Stimulated activated CD8-positive, alpha-beta memory T cell treated with anti-CD3 and anti-CD28 coated beads, Interleukin-7, amount 100 ng/mL, for 24 hours (primary cell): ENCODE measurements around the gene FEV.
A peak's percentile ranks its signal among the peaks of the same experiment; 100 is the strongest.

ENCODE experiments used
- DNase-seq: peaks from one replicate; pipeline ENCODE4 v3.0.0-alpha.2; 2020; ENCODE audit warnings: low read depth

Gene FEV

DNA sequence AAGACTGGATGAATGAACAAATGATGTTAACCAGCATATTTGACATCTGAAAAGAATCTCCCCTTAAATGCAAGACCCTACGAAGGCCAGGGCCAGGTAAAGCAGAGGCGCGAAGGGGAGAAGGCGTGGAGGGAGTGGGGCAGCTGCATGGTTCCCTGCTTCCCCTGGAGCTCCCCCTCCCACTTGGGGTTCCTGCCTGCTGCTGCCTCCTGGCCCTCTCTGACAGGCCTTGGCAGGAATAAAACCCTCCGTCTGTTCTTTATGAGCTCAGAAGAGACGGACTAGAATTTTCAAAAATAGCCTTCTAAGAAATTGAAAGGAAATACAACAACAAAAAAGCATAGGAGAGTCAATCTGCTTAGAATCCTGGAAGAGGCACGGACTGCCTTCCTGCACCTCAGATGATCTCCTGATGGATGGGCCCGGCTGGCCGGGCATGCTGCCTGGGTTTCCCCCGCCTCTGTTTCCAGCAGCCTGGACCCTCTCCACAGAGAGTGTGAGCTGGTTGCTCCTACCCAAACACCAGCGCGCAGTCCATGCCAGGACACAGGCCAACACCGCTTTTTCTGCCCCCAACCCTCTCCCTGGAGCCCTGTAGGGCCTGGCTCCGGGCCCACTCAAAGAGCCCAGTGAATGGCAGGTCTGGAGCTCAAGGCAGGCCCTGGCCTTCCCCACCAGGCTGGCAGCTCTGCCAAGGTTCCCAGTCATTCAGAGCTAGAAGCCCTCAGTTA lies 32.4 kb upstream of the FEV start:
- no peak for DNase-seq

DNA sequence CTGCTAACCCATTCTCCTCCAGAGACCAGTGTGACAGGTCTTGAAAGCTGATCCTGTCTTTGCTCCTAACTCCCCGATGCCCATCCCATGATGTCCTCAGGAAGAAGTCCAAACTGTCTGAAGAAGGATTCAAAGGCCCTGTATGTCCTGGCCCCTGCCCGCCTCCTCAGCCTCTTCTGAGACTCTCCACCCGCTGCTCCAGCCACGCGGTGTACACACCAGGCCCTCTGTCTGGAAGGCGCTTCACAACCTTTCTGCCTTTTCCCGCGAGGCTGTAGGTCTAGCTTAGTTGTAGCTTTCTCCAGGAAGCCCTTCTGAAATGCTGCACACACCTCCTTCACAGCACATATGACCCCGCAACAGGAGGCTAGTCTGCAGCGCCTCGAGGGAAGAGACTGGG lies 31.7 kb upstream of the FEV start:
- DNase-seq, result no peak

DNA sequence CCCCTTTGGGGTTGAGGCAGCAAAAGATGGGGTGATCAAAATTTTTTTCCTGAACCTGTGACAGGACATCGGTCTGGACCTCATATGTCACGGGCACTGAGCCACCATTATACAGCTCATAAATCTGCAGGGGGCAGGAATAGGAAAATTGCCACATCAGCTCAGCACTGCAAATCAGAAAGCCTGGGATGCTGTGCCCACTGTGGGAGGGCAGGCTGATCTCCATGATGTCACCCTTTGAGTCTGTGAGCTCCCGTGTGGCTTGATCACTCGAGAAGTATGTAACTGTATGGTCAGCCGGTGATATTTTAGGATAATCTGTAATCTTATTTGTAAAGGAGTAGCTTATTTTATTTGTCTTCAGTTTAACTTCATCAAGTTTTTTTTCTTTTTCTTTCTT lies 25.9 kb upstream of the FEV start:
- DNase-seq, result no peak

DNA sequence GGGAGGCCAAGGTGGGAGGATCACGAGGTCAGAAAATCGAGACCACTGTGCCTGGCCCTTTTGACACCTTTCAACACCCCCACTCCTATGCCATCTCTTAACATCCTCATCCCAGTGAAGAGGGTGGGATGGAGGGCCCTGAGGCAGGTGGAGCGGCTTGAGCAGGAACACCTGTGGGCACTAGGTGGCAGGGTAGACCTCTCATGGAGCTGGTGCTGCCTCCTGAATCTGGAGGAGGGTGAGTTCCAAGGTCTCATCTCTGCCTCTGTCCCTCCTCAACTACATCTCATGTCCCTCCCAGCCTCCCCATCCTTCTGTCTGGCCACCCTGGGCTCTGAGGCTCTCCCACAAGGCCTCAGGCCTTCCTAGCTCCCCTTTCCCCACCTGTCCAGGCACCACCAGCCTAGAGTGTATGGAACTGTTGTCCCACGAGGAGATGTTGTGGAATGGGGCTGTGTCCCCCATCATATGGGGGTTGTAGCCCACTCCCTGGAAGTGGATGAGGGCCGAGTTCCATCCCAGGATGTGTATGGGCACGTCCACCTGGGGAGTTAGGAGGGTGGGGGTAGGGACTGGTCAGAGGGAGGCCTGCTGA lies 25.3 kb upstream of the FEV start:
- DNase-seq, result no peak

DNA sequence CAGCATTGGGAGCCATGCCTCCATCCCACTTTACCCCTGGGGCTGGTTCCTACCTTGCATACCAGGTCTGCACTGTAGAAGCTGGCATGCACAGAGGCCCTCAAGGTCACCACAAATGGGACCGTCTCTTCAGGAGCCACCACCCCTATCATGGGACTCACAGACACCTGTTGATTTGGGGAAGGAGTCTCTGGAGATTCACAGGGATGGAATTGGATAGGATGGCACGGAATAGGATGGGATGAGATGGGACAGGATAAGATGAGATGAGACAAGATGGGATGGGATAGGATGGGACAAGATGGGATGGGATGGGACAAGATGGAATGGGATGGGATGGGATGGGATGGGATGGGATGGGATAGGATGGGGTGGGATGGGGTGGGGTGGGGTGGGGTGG lies 24.3 kb upstream of the FEV start:
- no peak for DNase-seq

DNA sequence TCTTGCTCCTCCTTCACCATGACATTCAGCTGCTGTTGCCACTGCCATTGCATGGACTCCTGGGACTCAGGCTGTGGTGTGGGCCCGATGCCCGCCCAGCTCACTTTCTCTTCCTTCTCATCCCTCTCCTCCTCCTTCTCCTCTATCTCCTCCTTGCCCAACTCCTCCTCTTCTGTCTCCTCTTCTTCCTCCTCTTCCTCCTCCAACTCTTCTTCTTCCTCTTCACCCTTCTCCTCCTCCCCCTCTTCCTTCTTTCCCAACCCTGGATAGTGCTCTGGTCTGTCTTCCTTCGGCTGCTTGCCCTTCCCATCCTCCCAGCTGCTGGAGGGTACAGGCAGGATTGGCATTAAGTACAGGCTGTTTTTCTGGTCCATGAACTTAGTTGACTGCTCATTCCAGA lies 19.0 kb upstream of the FEV start:
- no peak for DNase-seq

DNA sequence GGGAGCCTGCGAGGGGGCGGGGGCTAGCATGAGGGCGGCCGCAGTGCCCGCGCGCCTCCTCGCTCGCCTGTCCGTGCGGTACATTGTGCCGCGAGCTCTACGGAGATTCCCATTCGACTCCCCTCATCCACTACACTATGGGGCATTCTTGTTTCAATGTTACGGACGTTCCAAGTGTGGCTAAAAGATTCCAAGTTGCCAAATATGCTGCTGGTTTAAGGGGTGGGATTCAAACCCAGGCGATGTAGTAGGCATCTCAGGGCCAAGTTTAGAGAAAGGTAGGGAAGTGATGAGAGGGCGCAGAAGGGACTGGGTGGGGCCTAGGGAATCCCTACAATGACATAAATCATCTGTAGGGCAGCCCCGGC lies 18.3 kb upstream of the FEV start:
- DNase-seq, result no peak

DNA sequence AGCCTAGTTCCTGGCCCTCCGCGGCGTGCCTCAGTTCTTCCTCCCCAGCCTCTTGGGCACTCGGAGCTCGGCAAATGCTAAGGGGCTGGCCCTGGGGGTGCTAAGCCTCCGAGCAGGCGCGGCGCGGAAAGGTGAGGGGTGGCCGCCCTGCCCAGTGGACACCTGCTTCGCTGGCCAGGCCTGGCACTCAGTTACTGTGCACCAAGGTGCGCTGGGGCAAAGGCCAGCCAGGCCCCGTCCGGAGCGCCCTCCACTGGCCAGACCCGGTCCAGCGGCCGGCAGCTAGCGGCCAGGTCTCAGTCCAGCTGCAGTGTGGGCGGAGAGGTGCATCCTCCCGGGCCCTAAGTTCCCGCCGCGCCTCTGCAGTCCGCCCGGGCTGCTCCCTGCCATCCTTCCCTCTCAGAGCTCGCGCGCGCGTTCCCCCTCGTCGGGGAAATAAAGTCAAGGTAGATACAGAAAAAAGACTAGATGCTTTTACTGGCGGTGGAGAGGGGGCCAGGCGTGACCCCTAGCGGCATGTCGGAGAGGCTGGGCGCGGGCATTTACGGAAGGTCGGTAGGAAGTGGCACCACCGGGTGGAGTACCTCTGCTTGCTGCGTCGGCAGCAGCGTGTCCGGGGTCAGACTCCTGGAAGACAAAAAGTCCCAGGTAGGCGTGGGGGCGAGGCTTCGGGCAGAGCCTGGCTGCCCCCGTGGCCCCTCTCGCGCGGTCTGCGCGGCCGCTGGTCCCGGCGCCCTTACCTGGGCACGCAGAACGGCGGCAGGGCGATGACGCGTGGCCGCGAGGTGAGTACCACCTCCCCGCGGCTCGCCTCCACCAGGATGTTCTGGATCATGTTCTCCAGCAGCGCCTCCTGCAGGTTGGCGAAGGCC lies 17.6 kb upstream of the FEV start:
- DNase-seq, result no peak

DNA sequence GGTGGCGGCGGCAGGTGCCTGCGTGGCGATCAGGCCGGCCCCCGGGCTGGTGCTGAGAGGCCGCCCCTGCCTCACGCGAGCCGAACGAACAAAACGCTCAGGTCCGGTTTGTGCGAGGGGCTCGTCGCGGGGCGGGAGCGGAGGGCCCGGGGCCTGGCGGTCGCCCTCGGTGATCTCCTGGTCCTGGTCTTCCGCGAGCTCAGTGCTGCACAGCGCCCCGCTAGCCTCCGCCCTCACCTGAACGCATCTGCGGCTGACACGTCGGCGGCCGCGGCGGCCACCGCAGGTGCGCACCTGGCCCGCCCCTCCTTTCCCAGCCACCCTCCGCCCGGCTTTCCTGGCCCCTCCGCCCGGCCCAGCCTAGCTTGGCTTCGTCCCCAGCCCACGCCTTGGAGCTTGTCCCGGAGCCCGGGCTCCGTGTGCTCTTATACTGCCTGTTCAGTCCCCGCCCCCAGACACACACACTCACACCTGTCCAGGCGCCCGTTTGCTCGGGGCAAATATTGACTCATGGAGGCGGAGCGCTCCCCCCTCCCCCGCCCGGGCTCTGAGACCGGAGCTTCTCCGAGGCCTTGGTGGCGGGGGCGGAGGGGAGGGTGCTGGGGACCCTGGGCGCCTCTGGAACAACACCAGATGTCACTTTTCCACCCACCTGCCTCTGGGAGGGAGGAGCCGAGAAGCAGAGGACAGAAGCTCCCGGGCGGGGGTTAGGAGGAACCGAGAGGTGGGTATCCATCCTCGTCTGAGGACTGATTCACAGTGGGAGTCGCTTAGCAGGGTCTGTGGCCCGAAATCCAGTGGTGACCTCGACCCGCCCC lies 16.8 kb upstream of the FEV start:
- no peak for DNase-seq

DNA sequence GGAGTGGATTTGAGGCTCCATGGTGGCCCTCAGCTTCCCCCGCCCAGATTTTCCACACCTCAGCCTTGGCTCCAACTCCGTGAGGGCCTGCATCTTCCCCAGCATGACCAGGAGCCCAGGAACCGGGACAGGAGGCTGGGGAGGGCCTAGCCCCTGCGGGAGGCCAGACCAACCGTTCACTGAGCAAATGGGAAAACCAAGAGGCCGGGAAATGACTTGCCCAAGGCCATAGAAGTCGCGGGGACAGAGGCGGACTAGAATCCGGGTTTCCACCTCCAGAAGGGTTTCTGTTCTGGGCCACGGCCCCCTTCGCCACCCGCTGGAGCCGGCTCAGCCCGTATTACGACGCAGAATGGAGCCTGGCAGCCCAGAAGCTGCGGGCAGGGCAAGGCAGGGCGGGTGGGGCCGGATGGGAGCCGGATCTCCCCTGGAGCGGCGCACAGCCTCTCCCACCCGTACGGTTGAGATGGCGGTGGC lies 16.2 kb upstream of the FEV start:
- DNase-seq, result no peak

DNA sequence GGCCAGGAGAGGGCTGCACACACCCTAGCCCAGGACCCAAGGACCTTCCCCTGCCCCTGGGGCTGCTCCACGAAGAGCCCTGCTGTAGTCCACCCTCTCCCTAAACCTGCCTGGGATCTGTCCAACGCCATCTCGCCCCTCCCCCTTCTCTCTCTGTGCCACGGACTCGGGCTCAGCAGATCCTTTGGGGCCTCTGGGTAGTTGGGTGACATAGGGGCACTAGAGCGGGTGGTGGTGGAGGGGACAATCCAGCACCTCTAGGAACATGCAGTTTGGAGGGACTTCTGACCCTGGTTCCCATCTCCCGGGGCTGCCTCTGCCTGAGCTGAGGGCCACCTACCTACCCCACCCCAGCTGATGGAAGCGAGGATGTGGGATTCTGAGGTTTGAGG lies 15.6 kb upstream of the FEV start:
- no peak for DNase-seq

DNA sequence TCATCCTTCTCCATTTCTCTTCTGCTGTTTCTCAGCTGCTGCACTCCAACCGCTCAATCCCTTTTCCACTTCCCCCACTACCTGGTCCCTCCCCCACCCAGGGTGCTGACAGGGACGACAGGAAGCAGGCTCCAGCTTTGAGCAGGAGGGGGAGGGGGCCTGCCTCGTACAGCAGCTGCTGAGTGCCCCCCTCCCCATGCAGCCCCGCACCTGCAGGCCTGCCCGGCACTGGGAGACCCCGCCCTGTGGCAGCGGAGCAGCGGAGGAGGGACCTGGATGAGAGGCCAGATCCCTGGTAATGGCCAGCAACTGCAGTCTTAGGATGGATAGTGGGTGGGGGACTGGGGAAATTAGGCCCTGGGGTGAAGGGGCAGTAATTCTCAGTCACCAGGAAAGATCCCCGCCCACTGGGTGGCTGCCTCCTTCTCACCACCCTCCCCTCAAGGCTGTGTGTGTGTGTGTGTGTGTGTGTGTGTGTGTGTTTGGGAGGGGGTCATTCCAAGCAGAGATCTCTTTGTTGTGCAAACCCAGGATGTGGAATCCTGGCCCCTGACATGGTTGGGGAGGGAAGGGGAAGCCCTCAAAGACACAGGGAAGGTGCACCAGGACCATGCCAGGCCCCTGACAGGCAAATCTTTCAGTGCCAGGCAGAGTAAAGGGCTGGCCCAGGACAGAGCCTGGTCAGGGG lies 15.0 kb upstream of the FEV start:
- DNase-seq, result no peak

DNA sequence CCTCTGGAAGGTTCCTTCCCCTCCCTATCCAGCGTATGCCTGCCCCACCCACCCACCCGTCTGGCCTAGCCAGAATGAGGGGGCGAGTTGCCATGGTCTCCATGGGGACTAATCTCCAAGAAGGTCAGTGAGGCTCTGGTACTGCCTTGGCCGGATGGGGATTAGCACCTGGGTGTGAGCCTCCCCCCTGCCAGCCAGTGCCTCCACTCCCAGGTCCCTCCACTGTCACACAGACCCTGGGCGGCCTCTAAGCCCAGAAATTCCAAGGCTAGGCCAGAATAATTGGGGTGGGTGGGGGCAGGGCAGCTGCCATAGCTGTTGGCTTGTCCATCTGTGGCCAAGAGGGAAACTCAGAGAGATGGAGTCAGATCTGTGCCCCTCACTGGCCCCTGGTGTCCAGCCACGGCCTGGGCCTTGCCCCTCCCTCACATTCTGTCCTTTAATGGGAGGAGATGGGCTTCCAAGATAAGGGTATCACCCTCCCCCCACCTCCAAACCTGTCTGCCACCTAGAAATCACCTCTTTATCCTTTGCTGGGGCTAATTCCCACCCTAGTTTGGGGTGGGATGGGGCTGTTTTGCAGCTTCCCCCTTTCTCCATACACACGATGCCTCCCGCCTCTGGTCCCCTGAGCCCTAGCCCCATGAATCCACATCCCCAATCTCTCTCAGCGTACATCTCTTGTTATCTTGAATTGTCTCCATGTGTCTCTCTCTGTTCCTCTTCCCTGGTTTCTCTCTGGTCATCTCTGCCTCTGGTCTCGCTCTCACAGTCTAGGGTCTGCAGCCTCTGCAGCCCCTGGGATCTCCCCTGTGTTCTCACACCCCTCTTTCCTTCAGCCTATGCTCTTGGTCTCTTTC lies 14.3 kb upstream of the FEV start:
- no peak for DNase-seq

DNA sequence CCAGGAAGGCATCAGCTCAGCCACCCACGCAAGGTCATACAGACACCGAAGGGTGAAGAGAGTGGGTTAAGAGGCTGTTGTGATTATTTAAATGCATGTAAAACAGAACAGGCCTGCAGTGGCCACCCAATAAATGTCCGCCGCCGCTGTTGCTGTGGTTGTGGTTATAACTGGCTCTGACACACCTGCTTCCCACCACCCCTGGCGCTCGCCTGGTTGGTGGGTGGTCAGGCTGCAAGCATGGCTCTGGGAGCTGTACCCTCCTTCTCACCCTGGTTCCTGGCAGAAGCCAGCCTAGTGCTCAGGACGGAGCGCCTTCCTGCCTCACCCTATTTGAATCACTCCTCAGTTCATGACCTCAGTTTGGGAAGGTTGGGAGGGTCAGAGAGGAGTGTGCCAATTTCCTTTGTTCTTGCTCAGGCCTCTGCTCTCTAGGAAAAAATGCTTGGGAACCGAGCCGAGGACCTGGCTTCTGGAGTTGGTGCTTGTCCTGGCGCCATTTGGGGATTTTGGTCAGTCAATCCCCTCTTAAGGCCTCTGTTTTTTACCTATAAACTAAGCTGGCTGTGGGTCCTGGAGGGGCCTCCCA lies 13.5 kb upstream of the FEV start:
- DNase-seq, result no peak

DNA sequence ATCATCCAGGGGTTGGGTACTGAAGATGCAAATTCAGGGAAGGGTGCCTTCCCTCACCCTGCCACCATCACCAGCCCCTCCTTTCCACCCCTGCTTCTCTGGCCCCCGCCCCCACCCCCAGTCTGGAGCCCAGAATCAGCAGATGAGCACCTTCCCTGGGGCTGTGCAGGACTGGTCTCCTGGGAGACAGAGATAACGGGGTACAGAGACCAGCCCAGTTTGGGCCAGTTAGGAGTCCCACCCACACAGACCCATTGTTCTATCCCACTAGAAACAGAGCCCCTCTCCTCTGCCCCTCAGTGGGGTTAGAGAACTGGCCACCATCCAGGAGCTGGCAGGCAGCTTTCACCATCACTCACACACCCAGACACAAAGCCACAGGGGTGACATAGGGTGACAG lies 12.7 kb upstream of the FEV start:
- no peak for DNase-seq

DNA sequence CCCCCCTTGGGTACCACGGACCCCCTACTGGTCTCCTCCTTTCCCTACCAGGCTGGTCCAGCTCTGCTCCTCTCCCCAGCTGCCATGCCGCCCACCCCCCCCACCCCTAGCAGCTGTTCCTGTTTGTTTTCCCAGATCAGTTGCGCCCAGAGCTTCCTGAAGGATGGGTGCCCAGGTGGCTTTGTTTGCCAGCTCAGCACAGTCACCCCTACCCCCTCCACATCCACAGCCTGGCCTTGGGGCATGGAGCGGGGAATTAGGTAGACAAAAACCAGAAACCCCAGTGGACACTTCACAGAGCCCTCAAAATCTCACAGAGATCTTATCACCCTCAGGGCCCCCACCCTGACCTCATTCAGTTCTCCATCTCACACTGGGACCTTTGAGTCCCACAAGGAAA lies 12.0 kb upstream of the FEV start:
- DNase-seq, result no peak

DNA sequence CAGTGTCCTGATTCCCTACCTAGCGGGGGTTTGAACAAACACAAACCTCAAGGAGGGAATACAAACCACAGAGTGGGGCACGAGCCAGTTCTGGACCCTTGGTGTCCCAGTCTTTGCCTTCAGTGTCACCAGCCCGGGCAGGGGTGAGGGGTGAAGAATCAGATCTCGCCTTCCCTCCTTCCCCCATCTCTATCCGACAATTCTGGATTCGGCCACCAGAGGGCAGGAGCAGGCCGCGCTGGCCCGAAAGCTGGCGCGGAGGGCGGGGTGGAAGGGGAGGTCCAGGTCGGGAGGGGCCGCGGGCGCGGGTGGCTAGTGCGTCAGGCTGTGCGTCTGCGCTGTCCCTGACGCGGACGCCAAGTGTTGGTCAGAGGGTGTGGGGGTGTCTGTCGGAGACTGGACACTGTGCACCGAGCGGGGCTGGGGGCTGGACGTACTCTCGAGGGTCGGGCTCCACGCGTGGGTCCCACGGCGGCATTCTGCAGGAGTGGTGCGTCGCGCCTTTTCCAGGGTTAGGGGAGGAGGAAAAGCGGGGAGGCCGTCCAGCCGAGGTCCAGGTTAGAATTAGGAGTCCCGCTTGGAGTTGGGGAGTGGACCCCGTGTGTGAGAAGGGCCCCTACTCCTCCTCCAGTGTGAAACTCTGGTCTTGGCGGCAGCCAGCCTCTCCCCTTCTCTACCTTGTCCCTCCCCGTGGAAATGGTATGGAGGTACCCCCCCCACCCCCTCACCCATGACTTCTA lies 11.2 kb upstream of the FEV start:
- DNase-seq, result peak; percentile 79

DNA sequence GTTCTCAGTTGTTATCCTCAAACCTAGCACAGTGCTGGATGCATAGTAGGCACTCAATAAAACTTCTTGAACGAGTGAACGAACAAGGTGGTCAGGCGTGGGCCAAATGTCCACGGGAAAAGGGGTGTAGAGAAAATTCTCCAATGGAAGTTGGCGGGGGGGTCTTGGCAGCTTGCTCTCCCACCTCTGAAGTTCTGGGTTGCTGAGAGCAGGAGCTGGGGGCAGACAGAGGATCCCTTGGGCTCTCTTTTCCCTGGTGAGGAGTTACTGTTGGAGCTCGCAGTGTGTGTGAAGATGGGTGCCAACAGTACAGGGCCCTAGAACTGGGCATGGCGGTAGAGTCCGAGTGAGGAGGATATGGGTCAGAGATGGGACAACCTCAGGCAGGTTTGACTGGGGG lies 10.6 kb upstream of the FEV start:
- no peak for DNase-seq
